HL-60/S4 (cell line): Measurements from ENCODE around the gene CHD3.
"Not testable (repeated sequence)": the region's sequence is repeated elsewhere in the genome, so short reads cannot be mapped to it uniquely, and the experiment has no call there.

Experiments
- in situ Hi-C: fragments of 300-500 bp; cut with MboI; formaldehyde crosslinking; loops from 2 replicates; pipeline ENCODE4 v1.14.3; 2022; ENCODE audit warnings: low sequenced_read_pairs

The CHD3 gene

DNA sequence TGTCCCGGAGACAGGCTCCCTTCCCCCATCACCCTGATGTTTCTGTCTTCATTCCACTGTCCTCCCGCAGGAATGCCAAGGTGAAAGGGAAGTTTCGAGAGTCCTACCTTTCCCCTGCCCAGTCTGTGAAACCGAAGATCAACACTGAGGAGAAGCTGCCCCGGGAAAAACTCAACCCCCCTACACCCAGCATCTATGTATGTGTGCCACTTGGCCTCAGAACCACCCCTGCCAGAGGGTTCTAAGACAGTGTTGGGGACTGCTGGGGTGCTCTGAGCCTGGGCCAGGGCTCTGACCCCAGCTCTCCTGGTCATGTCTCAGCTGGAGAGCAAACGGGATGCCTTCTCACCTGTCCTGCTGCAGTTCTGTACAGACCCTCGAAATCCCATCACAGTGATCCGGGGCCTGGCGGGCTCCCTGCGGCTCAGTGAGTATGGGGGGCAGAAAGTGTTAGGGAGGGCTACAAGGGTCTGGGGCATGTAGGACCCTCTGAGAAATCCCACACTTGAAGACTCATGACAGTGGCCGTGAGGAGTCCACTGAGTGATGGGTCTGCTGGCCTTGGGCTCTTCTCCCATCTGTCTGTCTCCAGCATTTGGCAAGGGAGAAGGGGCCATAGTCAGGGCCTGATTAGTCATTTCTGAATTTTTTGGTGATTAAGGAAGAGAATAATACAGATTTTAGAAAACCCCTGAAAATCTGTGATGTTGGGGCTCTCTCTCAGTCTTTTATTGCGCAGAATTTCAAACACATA, 38.7 kb upstream of the CHD3 start:
- in situ Hi-C loops: no loop called here

DNA sequence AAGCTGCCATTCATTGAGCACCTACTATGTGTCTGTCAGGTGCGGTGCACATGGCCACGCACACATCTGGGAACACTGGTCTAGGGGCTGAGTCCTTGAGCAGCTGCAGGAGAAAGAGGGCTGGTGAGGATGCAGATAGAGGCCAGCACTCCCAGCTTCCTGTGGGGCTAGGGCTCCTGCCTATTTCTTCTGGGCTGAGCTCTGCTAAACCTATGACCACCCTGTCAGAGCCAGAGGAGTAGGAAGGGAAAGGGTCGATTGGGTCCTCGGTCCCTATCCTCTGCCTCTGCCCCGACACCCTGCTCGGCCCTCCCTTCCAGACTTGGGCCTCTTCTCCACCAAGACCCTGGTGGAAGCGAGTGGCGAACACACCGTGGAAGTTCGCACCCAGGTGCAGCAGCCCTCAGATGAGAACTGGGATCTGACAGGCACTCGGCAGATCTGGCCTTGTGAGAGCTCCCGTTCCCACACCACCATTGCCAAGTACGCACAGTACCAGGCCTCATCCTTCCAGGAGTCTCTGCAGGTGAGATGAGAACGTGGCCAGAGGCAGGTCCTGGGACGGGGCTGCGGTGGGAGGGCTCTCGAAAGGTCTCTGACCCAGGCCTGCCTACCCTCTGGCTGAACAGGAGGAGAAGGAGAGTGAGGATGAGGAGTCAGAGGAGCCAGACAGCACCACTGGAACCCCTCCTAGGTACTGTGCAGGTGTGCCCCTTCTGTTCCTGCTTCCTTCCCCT, 37.7 kb upstream of the CHD3 start:
- in situ Hi-C loops: no loop called here

DNA sequence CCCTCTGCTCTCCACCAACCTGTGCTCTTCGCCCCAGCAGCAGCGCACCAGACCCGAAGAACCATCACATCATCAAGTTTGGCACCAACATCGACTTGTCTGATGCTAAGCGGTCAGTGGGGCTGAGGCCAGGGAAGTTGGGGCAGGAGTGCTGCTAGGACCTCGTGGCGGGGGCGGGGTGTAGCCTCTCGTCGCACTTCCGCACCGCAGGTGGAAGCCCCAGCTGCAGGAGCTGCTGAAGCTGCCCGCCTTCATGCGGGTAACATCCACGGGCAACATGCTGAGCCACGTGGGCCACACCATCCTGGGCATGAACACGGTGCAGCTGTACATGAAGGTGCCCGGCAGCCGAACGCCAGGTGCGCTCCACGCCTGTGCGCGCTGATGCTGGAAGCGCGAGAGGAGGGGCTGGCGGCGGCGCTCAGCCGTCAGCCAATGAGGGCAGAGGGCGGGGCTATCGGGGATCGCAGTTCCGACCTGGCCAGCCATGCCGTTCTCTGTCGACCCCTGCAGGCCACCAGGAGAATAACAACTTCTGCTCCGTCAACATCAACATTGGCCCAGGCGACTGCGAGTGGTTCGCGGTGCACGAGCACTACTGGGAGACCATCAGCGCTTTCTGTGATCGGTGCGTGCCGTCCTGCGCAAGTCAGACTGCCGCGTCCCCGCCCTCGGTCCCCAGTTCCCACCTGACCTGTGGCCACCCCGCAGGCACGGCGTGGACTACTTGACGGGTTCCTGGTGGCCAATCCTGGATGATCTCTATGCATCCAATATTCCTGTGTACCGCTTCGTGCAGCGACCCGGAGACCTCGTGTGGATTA, 36.9 kb upstream of the CHD3 start:
- in situ Hi-C loops: no loop called here

DNA sequence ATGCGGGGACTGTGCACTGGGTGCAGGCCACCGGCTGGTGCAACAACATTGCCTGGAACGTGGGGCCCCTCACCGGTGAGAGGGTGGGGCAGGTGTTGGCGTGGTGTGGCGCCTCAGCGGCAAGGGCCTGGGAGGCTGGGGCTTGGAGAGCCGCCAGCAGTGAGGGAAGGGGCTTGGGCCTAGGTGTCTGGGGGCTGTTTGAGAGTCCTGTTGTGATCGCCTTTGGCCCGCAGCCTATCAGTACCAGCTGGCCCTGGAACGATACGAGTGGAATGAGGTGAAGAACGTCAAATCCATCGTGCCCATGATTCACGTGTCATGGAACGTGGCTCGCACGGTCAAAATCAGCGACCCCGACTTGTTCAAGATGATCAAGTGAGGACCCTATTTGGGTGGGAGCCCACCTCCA, 36.3 kb upstream of the CHD3 start:
- in situ Hi-C loops: no loop called here

DNA sequence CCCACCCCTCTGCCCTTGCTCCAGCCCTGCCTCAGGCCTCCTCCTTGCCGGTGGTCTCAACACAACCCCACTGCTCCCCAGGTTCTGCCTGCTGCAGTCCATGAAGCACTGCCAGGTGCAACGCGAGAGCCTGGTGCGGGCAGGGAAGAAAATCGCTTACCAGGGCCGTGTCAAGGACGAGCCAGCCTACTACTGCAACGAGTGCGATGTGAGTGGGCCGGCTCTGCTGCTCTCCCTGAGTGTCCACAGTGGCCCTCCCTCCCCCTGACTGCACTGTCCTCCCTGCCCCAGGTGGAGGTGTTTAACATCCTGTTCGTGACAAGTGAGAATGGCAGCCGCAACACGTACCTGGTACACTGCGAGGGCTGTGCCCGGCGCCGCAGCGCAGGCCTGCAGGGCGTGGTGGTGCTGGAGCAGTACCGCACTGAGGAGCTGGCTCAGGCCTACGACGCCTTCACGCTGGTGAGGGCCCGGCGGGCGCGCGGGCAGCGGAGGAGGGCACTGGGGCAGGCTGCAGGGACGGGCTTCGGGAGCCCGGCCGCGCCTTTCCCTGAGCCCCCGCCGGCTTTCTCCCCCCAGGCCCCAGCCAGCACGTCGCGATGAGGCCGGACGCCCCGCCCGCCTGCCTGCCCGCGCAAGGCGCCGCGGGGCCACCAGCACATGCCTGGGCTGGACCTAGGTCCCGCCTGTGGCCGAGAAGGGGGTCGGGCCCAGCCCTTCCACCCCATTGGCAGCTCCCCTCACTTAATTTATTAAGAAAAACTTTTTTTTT, 35.5 kb upstream of the CHD3 start:
- in situ Hi-C loops: no loop called here

DNA sequence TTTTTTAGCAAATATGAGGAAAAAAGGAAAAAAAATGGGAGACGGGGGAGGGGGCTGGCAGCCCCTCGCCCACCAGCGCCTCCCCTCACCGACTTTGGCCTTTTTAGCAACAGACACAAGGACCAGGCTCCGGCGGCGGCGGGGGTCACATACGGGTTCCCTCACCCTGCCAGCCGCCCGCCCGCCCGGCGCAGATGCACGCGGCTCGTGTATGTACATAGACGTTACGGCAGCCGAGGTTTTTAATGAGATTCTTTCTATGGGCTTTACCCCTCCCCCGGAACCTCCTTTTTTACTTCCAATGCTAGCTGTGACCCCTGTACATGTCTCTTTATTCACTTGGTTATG, 34.9 kb upstream of the CHD3 start:
- in situ Hi-C loops: no loop called here

DNA sequence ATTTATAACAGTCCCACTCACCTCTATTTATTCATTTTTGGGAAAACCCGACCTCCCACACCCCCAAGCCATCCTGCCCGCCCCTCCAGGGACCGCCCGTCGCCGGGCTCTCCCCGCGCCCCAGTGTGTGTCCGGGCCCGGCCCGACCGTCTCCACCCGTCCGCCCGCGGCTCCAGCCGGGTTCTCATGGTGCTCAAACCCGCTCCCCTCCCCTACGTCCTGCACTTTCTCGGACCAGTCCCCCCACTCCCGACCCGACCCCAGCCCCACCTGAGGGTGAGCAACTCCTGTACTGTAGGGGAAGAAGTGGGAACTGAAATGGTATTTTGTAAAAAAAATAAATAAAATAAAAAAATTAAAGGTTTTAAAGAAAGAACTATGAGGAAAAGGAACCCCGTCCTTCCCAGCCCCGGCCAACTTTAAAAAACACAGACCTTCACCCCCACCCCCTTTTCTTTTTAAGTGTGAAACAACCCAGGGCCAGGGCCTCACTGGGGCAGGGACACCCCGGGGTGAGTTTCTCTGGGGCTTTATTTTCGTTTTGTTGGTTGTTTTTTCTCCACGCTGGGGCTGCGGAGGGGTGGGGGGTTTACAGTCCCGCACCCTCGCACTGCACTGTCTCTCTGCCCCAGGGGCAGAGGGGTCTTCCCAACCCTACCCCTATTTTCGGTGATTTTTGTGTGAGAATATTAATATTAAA, 34.4 kb upstream of the CHD3 start:
- in situ Hi-C loops: no loop called here

DNA sequence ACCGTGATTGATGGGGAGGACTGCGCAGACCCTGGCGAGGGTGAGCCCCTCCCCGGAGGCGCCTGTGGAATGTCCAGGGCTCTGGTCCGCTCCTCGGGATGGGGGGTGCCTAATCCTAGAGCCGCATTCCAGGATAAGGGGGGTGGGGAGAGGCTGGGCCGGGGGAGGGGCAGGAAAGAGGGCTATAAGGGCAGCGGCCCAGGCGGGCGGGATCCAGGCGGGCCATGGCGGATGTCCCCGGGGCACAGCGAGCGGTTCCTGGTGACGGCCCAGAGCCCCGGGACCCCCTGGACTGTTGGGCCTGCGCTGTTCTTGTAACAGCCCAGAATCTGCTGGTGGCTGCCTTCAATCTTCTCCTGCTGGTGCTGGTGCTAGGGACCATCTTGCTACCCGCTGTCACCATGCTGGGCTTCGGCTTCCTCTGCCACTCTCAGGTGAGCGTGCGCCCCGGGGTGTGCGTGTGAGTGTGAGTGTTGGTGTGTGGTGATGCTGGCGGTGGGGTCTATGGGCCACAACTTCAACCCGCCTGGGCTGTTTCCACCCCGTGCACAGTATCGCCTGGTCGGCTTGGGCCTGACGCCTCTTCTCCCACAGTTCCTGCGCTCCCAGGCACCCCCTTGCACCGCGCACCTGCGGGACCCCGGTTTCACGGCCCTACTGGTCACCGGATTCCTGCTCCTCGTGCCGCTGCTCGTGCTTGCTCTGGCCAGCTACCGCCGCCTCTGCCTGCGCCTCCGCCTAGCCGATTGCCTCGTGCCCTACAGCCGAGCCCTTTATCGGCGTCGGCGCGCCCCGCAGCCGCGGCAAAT, 33.5 kb upstream of the CHD3 start, which contains the start of gene TMEM88:
TSS of gene TMEM88 (plus strand) at position 216 of the 809 bp plus-strand sequence. CDS start at position 225, 9 bp downstream.
- in situ Hi-C loops: no loop called here

DNA sequence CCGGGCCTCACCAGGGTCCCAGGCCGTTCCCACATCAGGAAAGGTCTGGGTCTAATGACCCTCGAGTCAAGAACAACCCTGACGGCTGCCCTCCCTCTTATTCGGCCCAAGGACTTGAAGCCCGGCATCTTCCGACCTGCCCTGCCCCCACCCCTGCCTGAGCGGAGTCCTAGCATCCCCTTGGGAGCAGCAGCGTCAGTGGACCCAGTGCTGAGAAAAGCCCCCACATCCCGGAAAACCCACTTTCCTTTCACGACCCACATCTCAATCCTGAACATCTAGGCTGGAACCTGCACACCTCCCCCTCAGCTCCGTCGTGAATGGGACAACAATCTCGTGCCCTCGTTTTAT, 33.0 kb upstream of the CHD3 start:
- in situ Hi-C loops: no loop called here

DNA sequence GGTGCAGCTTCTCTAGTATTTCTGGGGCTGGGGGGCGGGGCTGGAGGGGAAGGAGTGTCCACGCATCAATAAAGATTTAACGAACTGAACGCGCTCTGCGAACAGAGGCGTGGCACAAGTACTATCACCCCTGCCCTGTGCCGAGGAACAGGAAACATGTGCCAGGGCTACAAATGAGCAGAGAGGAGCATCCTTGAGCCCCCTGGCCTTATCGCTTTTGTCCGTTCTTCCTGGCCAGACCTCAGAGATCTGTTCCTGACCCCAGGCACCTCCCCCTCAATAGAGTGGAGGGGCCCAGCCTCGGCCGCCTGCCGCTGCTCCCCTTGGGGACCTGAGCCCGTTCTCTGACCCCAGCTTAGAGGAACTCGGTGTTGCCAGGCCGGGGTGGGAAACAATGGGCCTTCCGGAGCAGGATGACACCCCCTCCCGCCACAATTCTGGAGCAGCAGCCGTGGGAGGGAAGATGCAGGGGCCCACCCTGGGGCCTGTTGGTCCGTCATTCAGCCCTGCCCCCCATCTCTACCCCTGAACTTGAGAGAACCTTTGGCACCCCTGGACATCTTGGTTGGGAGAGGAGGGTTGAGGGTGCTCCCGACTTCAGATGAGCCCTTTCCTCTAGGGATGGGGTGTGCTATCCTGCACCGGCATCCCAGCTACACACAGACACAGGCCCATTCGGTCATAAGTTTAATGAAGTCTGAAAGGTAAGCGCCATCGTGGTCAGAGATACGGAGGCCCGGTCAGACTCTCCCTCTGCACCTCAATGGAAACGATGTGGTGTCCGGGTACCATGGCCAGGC, 32.4 kb upstream of the CHD3 start:
- in situ Hi-C loops: no loop called here

DNA sequence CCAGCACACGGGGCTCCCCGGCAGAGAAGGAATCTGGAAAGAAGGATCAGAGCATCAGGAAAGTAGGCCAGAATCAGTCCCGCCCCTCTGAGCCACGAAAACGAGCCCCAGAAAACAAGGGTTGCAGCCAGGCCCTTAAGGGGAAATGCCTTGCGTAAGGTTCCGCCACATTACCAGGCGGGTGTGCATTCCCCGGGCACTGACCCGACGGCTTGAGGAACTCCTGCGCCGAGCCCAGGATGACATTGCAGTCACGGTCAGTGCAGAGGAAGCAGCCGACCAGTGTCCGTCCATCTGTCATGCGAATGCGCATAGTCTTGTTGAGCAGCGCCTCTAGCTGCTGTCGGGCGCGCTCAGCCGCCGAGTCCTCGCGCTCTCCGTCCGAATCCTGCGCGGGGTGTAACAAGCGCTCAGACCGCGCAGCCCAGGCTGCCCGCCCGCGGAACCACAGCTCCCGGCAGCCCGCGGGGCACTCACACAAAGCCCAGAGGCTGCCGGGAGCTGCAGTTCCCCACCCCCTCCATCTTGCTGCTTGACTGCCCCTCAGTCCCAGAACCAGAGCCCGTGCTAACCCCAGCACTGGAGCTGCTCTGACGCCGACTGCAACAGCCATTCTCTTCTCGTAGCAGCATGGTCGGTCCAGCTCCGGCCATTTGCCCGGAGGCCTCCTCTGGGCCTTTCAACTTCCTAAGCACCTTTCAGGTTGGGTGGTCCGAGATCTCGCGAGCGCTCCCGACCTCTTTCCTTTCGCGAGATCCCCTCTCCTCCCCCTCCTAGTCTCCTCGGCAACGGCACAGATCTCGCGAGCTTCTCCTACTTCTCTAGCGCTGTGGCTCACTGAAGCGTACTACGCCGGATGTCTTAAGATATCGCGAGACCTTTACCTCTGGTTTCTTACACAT, 31.5 kb upstream of the CHD3 start, which contains the start of gene NAA38:
TSS of gene NAA38 (minus strand) at position 749 of the 902 bp plus-strand sequence. CDS start at position 653, 96 bp downstream.
- in situ Hi-C loops: no loop called here

DNA sequence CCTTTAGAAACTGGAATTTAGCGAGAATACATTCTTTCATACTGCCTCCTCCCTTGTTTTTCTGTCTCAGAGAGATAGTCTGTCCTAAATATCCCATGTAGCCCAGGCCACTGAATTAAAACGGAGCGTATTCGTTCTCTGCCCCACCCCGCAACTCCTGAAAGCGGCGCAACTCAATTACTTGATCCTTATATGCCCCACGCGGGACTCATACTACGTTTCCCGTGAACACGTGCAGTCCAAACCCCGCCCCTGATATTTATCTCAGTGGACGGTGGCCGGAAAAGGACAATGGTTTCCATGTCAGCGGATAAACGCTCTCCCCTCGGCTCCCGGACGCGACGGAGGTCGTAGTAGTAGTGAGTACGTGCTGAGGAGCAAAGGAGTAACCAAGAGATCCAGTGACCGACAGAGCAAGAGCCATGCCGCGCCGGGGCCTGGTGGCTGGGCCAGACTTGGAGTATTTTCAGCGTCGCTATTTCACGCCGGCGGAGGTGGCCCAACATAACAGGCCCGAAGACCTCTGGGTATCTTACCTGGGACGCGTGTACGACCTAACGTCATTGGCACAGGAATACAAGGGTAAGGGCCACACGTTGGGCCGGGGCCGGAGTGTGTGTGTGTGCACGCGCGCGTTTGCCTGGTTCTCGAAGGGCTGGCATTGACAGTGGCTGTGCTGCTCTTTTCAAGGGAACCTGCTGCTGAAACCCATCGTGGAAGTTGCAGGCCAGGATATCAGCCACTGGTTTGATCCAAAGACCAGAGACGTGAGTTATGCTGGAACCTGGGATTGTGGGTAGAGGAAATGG, 30.7 kb upstream of the CHD3 start, which contains the start of gene CYB5D1:
TSS of gene CYB5D1 (plus strand) at position 291 of the 809 bp plus-strand sequence. CDS start at position 423, 132 bp downstream.
- in situ Hi-C loops: no loop called here

DNA sequence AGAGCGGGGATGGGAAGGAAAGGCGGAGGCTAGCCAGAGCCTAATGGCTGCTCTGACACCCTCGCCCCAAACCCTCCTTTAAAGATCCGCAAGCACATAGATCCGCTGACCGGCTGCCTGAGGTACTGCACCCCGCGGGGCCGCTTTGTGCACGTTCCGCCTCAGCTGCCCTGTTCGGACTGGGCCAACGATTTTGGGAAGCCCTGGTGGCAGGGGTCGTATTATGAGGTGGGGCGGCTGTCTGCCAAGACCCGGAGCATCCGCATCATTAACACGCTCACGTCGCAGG, 30.1 kb upstream of the CHD3 start:
- in situ Hi-C loops: no loop called here

DNA sequence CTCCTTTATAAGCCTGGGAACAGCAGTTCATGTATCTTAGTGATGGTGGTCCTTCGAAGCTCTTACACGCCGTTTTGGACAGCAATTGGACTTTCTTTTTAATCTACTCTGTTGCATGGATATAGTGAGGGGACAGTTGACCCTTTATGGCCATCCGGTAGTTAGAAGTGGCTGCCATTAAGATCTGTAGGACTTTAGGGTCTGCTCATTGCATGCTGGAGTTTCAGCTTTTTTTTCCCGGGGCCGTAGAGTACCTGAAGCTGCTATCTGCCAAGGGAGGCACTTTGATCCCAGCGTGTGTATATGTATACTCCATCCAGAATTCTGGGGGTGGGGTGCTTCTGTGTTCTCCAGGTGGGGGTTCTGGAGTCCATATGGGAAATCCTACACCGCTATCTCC, 29.6 kb upstream of the CHD3 start:
- in situ Hi-C loops: no loop called here

DNA sequence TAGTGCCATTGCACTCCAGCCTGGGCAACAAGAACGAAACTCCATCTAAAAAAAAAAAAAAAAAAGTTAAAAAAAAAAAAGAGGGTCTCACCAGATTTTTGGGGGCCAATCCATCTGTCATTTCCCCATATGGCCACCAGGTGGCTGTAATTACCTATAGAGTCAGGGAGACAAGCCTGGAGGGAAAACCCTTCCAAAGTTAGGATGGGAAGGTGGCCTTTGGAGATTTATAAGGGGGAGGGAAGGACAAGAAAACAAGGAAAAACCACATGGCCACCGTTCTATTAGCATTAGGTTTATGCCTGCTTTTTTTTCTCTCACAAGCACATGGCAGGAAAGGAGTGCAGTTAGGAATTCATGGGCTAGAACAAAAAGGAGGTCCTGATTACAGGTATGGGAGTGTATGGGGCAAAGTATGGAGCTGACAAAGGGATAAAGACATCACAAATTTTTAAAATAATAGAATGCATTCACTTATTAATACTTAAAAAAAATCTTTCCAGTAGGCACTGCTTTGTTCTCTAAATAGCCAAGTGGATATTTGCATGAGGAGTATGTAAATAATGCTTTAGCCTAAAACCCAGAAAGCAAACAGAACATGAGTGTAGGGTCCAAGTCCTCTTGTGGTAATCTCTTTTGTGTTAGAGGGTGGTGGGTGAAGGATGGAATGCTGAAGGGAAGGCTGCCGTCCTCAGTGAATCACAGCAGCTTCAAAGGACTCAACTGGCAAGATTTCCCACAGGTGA, 25.7 kb upstream of the CHD3 start:
- in situ Hi-C loops: no loop called here

DNA sequence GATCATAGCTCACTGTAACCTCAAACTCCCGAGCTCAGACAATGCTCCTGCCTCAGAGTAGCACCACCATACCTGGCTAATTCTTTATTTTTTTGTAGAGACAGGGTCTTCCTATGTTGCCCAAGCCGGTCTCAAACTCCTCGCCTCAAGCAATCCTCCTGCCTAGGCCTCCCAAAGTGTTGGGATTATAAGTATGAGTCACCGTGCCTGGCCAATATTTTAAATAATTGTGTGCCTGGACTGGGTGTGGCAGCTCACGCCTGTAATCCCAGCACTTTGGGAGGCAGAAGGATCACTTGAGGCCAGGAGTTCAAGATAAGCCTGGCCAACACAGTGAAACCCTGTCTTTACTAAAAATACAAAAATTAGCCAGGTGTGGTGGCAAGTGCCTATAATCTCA, 24.2 kb upstream of the CHD3 start:
- in situ Hi-C loops: not testable (repeated sequence)
